K562 (cell line): ENCODE measurements around the gene SPATA31D4. TPM values are rescaled to one million over a fixed set of nuclear protein-coding genes. Genes with fewer than 3 reads are reported as not detected.

Experiments used
- ATAC-seq: fragments of 200-7000 bp; cut with Tn5 transposase; 3 replicates; pipeline ENCODE4 v1.9.1; 2020; ENCODE audit warnings: moderate library complexity
- BruUV-seq: library from RNA; stranded (reverse); fragments of 400-500 nt; replicated peaks from 2 replicates; lab custom pipeline; 2021; lab: Mats Ljungman, UMichigan
- CTCF ChIA-PET: fragments of 300-600 bp; formaldehyde crosslinking; extraction: SDS; loops from one replicate; lab custom pipeline; 2021; ENCODE audit warnings: low intra/inter-chr PET ratio; lab: Yijun Ruan, JAX
- POLR2A ChIA-PET: fragments of 300-600, 350-650 bp; sonication (Branson Sonifier 250); formaldehyde crosslinking; extraction: SDS; loops from one replicate; lab custom pipeline; 2021; ENCODE audit warnings: antibody characterized with exemption, inconsistent platforms; lab: Yijun Ruan, JAX
- DNase-seq, 4 experiments: peaks; one replicate each; pipeline versions ENCODE4 v3.0.0 to v3.0.0-alpha.2; 2011 to 2018; ENCODE audit warnings: low spot score in 3 of 4, mixed read lengths in 3 of 4; ENCODE audit errors: extremely low read depth in 1 of 4
- FAIRE-seq: peaks from 2 replicates; lab custom pipeline; 2011; peaks lifted over from hg19 to GRCh38; lab: Jason Lieb, UNC
- H2AFZ ChIP-seq: 2 replicates; pipeline ENCODE4 v1.6.0; 2011; ENCODE audit warnings: low read depth, low read length, control low read depth, inconsistent platforms
- H3K27ac ChIP-seq: fragments of 200-600 bp; 3 replicates; pipeline ENCODE4 v1.8.0; 2011; ENCODE audit warnings: low read depth, mild to moderate bottlenecking, control low read depth, inconsistent platforms, low read length, moderate library complexity, mixed read lengths; ENCODE audit errors: extremely low read depth
- H3K27me3 ChIP-seq, 2 experiments: fragments of 300-600 bp in 1 of 2; 2 replicates in 1 of 2; 3 replicates in 1 of 2; pipeline versions ENCODE4 v1.6.0 to v1.8.0; 2011; ENCODE audit warnings: inconsistent platforms in 2 of 2, low read length in 2 of 2, mild to moderate bottlenecking in 1 of 2, mixed read lengths in 1 of 2, moderate library complexity in 1 of 2; ENCODE audit not compliant: control insufficient read depth in 2 of 2, insufficient read depth in 2 of 2
- H3K36me3 ChIP-seq: fragments of 300-600 bp; 3 replicates; pipeline ENCODE4 v1.8.0; 2011; ENCODE audit warnings: mild to moderate bottlenecking, low read length, inconsistent platforms; ENCODE audit not compliant: control insufficient read depth, insufficient read depth
- H3K4me1 ChIP-seq, 2 experiments: fragments of 200-600 bp in 1 of 2; replicated peaks in 1 of 2; 2 replicates in 1 of 2; 3 replicates in 1 of 2; pipeline versions ENCODE4 v1.5.1 to v1.8.0; 2011; ENCODE audit warnings: inconsistent platforms in 2 of 2, low read length in 2 of 2, mild to moderate bottlenecking in 1 of 2, mixed read lengths in 1 of 2, moderate library complexity in 1 of 2; ENCODE audit not compliant: control insufficient read depth in 2 of 2, insufficient read depth in 2 of 2
- H3K4me2 ChIP-seq: 2 replicates; pipeline ENCODE4 v1.6.1; 2011; ENCODE audit warnings: low read length, control low read depth, inconsistent platforms, mixed read lengths; ENCODE audit not compliant: insufficient read depth
- H3K4me3 ChIP-seq: fragments of 200-600 bp; sonication (generic), shearing (Covaris generic); 2 replicates; pipeline ENCODE4 v1.5.1; 2016; ENCODE audit warnings: control low read depth, inconsistent platforms
- H3K79me2 ChIP-seq: fragments of 200-600 bp; 3 replicates; pipeline ENCODE4 v1.8.0; 2011; ENCODE audit warnings: low read length, inconsistent platforms; ENCODE audit not compliant: control insufficient read depth, insufficient read depth
- H3K9ac ChIP-seq, 2 experiments: 2 replicates each; pipeline versions ENCODE4 v1.6.0 to v1.6.1; 2011; ENCODE audit warnings: low read depth in 2 of 2, low read length in 2 of 2, control low read depth in 1 of 2, inconsistent platforms in 1 of 2, mild to moderate bottlenecking in 1 of 2, mixed read lengths in 1 of 2; ENCODE audit not compliant: insufficient read depth in 1 of 2
- H3K9me1 ChIP-seq: one replicate; pipeline ENCODE4 v1.6.0; 2011; ENCODE audit warnings: inconsistent platforms, mild to moderate bottlenecking, low read length, moderate library complexity; ENCODE audit not compliant: control insufficient read depth, insufficient read depth
- H3K9me3 ChIP-seq: replicated peaks from 2 replicates; pipeline ENCODE4 v1.5.1; 2011; ENCODE audit warnings: low read depth, low read length, inconsistent platforms; ENCODE audit not compliant: control insufficient read depth, insufficient read depth
- H4K20me1 ChIP-seq: replicated peaks from 2 replicates; pipeline ENCODE4 v1.6.1; 2011; ENCODE audit warnings: low read length, inconsistent platforms, mixed read lengths; ENCODE audit not compliant: control insufficient read depth, insufficient read depth
- PTTG1 ChIP-seq: fragments of 450-650 bp; IDR thresholded peaks from 2 replicates; pipeline ENCODE4 v1.6.1; 2016; ENCODE audit warnings: low read depth, mild to moderate bottlenecking, missing genetic modification characterization, missing compliant biosample characterization
- RBM17 ChIP-seq: fragments of 200-400 bp; formaldehyde crosslinking; IDR thresholded peaks from 2 replicates; pipeline ENCODE4 v1.6.1; 2017; ENCODE audit warnings: low read depth, mild to moderate bottlenecking, low read length, borderline replicate concordance
- SIX5 ChIP-seq, 2 experiments: IDR thresholded peaks; 2 replicates each; pipeline ENCODE4 v1.6.1; 2011; ENCODE audit warnings: low read length in 2 of 2, borderline replicate concordance in 1 of 2, low read depth in 1 of 2, mild to moderate bottlenecking in 1 of 2, moderate library complexity in 1 of 2; ENCODE audit not compliant: insufficient read depth in 1 of 2
- WHSC1 ChIP-seq: IDR thresholded peaks from one replicate; pipeline ENCODE4 v1.6.1; 2012; ENCODE audit warnings: low read length, control low read depth, inconsistent platforms
- ZBTB1 ChIP-seq: sonication (generic); formaldehyde crosslinking; IDR thresholded peaks from 2 replicates; pipeline ENCODE4 v1.8.1; 2023; ENCODE audit warnings: missing genetic modification reagents, low read depth, mild to moderate bottlenecking, borderline replicate concordance
- in situ Hi-C: fragments of 300-500 bp; cut with MboI; formaldehyde crosslinking; loops from 4 replicates; pipeline ENCODE4 v1.15.0; 2018; ENCODE audit warnings: inconsistent platforms, mixed read lengths
- intact Hi-C: fragments of 100-400 bp; cut with micrococcal nuclease; formaldehyde crosslinking; loops from 2 replicates; pipeline ENCODE4 v1.14.2; 2022
- polyA plus RNA-seq, 8 experiments: library from polyadenylated mRNA; depleted of rRNA in 4 of 8; stranded (reverse) in 5 of 8; unstranded in 3 of 8; fragments of >200 nt; fragmentation: Nextera tagmentation in 2 of 8; fragmentation: Illumina TruSeq in 1 of 8; extraction: Ambion mirVana in 2 of 8; extraction: Trizol in 1 of 8; gene quantifications; 2 replicates each; pipeline versions ENCODE4 v1.2.1 to v1.2.3, GENCODE V29; 2011 to 2014; ENCODE audit warnings: inconsistent platforms in 1 of 8, missing spikeins in 1 of 8
- total RNA-seq, 7 experiments: library from RNA; depleted of rRNA in 6 of 7; stranded (reverse); fragments of >200 nt in 6 of 7; fragmentation: Illumina TruSeq in 2 of 7; extraction: Trizol in 2 of 7; gene quantifications; 2 replicates each; pipeline versions ENCODE4 v1.2.1 to v1.2.3, GENCODE V29; 2011 to 2021; ENCODE audit warnings: low replicate concordance in 1 of 7
- TF ChIP-seq, protein P1 (sequence below), 2 experiments: fragments of 200-800 bp in 1 of 2; sonication (Bioruptor generic) in 1 of 2; sonication (generic) in 1 of 2; formaldehyde crosslinking in 1 of 2; IDR thresholded peaks in 1 of 2; conservative IDR thresholded peaks in 1 of 2; 2 replicates each; pipeline versions ENCODE4 v1.5.0 to v1.6.1; 2016 to 2020; ENCODE audit warnings: missing compliant biosample characterization in 1 of 2, missing genetic modification characterization in 1 of 2, missing genetic modification reagents in 1 of 2
- TF ChIP-seq, protein P2 (sequence below), 2 experiments: fragments of 450-650 bp; IDR thresholded peaks; 2 replicates each; pipeline ENCODE4 v1.6.1; 2016
- TF ChIP-seq, protein P3 (sequence below): fragments of 250-450 bp; sonication (Bioruptor Pico); IDR thresholded peaks from 2 replicates; pipeline ENCODE4 v1.4.0; 2020
- TF ChIP-seq, protein P4 (sequence below): fragments of 450-650 bp; IDR thresholded peaks from 2 replicates; pipeline ENCODE4 v1.6.1; 2017; ENCODE audit warnings: mild to moderate bottlenecking, moderate library complexity

SPATA31D4 gene
- total and polyA plus RNA-seq, 9 of the 15 experiments (the other 6 are each of a cell fraction or from before 2014, with no cell fraction given) = not detected

DNA sequence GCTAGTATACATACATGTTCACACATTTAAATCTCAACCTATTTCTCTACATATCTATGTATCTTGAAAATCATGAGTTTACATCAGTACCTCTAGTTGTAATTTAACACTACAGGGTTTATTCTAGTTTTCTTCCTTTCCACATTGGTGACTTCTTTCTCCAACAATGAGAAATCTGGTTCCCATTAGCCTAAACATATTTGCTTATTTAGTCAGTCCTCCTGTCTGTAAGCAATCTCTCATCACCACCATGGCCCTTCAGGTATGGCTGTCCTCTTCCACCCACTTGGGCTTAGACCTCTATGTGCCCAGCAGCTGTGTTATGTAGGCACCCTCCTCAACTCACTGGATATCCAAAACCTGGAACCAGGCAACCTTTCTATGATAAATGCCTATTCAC lies 52.3 kb downstream of the SPATA31D4 start:
- Histone ChIP-seq H3K4me2 (no peak overlapping the region), H3K27me3 (no peaks in the 10 kb centered on the region), H3K9me1 (no peaks in the 10 kb centered on the region), H3K79me2 (no peaks in the 10 kb centered on the region), H3K9me3 (no peaks in the 10 kb centered on the region), H3K4me1 (no peaks in the 10 kb centered on the region), H2AFZ (no peak overlapping the region), H3K27ac (no peak overlapping the region), H3K36me3 (no peaks in the 10 kb centered on the region), H3K9ac (no peak overlapping the region), H4K20me1 (no peaks in the 10 kb centered on the region), H3K4me3 (no peak overlapping the region)
- in situ Hi-C loops (no loop called here), intact Hi-C loops (no loop called here)
- no TSS peak for BruUV-seq
- POLR2A ChIA-PET = no interaction called here
- no peak for FAIRE-seq
- CTCF ChIA-PET = no interaction called here
- no peak for ATAC-seq
- DNase-seq = no peak
- TF ChIP-seq WHSC1 (no peak), ZBTB1 (CRISPR knock-in tag) (no peak), SIX5 (IDR thresholded peaks at IDR 0.05; ENCODE audit: borderline replicate concordance in 1 of 2, insufficient read depth in 1 of 2, low read depth in 1 of 2, low read length in 2 of 2) (no peak), PTTG1 (tag) (no peak), RBM17 (no peak)
- TF ChIP-seq, protein P1, sequence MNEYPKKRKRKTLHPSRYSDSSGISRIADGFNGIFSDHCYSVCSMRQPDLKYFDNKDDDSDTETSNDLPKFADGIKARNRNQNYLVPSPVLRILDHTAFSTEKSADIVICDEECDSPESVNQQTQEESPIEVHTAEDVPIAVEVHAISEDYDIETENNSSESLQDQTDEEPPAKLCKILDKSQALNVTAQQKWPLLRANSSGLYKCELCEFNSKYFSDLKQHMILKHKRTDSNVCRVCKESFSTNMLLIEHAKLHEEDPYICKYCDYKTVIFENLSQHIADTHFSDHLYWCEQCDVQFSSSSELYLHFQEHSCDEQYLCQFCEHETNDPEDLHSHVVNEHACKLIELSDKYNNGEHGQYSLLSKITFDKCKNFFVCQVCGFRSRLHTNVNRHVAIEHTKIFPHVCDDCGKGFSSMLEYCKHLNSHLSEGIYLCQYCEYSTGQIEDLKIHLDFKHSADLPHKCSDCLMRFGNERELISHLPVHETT (CRISPR knock-in tag; conservative IDR thresholded peaks at IDR 0.05 in 1 of 2, IDR thresholded peaks at IDR 0.05 in 1 of 2) = no peak
- TF ChIP-seq, protein P2, sequence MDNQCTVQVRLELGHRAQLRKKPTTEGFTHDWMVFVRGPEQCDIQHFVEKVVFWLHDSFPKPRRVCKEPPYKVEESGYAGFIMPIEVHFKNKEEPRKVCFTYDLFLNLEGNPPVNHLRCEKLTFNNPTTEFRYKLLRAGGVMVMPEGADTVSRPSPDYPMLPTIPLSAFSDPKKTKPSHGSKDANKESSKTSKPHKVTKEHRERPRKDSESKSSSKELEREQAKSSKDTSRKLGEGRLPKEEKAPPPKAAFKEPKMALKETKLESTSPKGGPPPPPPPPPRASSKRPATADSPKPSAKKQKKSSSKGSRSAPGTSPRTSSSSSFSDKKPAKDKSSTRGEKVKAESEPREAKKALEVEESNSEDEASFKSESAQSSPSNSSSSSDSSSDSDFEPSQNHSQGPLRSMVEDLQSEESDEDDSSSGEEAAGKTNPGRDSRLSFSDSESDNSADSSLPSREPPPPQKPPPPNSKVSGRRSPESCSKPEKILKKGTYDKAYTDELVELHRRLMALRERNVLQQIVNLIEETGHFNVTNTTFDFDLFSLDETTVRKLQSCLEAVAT (IDR thresholded peaks at IDR 0.05) = no peak
- TF ChIP-seq, protein P3, sequence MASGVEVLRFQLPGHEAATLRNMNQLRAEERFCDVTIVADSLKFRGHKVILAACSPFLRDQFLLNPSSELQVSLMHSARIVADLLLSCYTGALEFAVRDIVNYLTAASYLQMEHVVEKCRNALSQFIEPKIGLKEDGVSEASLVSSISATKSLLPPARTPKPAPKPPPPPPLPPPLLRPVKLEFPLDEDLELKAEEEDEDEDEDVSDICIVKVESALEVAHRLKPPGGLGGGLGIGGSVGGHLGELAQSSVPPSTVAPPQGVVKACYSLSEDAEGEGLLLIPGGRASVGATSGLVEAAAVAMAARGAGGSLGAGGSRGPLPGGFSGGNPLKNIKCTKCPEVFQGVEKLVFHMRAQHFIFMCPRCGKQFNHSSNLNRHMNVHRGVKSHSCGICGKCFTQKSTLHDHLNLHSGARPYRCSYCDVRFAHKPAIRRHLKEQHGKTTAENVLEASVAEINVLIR (CRISPR knock-in tag) = no peak
- TF ChIP-seq, protein P4, sequence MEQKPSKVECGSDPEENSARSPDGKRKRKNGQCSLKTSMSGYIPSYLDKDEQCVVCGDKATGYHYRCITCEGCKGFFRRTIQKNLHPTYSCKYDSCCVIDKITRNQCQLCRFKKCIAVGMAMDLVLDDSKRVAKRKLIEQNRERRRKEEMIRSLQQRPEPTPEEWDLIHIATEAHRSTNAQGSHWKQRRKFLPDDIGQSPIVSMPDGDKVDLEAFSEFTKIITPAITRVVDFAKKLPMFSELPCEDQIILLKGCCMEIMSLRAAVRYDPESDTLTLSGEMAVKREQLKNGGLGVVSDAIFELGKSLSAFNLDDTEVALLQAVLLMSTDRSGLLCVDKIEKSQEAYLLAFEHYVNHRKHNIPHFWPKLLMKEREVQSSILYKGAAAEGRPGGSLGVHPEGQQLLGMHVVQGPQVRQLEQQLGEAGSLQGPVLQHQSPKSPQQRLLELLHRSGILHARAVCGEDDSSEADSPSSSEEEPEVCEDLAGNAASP = no peak
